ENCODE measurements around the gene UBTD2.

The UBTD2 gene

DNA sequence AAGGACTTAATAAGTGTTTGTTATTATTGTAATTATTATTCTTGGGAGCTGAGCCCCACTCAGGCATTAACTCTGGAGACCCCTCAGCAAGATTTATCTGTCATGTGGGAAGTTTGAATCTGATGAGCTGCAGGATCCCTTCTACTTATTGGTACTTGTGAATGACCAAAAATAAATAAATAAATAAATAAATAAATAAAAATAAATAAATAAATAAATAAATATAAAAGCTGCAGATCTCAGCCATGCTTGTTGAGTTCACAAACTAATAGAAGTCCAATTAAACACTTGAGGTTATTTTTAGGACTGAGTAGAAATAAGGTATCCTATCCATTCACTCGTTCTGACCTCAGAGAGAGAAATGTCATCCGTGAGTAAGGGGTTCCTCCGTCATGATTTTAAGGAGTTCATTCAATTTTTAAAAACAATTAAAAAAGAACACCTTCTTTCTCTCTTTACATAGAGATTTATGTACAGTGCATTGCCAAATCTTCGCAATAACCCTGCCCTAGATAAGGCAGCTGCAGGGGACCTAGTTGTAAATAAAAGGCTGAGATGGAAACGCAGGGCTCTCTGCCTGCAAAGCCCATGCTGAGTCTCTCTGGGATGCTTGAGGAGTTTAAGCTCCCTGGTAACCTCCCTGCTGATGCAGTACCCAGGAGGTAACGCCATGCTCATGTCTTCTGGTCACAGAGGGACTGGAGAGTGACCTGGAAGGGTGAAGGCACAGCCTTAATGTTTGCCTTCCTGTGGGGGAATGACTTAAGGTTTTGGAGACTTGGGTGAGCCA lies 88.4 kb downstream of the UBTD2 start:
- no peak for DNase-seq

DNA sequence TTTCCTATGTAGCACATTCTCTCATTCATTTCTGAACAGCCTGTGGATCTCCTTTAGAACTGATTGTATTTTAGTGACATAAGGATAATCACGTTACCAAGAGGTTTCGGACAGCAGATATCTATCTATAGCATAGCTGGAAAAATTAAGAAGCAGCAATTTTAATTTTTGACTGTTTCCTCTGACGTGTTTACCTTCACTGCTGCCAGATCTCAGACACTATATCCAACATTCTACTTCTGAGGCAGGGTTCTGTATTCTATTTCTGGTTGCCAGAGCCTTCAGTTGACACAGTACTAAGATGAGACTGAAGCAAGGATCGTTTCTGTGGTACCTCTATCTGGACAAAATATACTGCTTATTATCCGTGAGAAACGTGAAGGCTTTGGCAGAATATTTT lies 89.7 kb downstream of the UBTD2 start, which contains the start of gene EFCAB9:
Gene EFCAB9, plus strand, starts transcription at position 301 of the 400 bp plus-strand sequence. Its CDS starts 1 bp downstream, at position 302.
- no peak for DNase-seq

DNA sequence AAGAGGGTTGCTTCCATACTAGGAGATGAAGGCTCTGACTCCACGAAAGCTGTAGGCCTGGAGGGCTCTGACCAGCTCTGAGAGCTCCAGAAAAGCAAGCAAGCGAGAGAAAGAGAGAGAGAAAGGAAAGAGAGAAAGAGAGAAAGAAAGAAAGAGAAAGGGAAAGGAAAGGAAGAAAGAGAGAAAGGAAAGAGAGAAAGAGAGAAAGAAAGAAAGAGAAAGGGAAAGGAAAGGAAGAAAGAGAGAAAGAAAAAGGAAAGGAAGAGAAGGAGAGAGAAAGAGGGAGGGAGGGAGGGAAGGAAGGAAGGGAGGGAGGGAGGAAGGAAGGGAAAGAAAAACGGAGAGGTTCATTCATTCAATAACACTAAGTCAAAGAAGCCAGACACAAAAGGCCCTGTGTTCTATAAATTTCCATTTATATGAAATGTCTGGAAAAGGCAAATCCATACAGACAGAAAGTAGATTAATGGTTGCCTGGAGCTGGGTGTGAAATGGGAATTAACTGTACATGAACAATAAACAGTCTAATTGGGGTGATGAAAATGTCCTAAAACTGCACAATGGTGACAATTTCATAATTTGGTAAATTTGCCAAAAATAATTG lies 93.8 kb downstream of the UBTD2 start:
- DNase-seq: no peak

DNA sequence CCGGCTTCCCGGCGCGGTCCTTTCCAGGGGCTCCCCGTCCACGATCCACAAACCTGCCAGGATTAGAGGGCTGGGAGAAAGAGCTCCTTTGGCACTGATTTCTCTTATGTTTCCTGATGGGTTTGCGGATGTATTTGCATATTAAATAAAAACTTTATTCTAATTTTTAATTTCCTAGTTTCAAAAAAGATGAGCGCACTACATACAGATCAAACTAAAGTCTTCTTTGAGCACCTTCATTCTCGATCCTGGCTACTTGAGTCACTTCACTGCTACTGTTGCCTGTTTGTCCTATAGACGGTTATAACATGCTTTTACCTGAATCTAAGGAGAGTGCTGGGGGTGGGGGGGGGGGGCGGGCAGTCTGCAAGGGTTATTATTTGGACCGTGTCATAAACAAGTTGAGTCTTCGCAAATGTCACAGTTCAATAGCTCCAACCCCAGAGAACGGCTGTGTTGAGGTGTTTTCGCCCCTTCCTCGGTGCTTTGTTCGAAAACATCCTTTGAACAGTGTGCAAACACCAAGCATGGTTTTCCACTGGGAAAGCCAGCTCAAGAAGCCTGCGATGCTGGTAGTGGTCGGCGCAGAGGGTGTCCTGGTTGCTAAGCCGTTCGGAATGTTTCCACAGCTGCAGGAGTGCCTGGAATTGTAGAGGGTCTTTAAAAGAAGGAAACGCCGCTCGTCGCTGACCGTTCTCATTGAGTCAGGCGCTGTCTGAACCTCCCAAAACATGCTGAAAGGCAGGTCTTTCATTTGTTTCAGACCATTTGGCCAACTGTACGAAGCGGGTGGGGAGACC lies 94.5 kb downstream of the UBTD2 start:
- no peak for DNase-seq

DNA sequence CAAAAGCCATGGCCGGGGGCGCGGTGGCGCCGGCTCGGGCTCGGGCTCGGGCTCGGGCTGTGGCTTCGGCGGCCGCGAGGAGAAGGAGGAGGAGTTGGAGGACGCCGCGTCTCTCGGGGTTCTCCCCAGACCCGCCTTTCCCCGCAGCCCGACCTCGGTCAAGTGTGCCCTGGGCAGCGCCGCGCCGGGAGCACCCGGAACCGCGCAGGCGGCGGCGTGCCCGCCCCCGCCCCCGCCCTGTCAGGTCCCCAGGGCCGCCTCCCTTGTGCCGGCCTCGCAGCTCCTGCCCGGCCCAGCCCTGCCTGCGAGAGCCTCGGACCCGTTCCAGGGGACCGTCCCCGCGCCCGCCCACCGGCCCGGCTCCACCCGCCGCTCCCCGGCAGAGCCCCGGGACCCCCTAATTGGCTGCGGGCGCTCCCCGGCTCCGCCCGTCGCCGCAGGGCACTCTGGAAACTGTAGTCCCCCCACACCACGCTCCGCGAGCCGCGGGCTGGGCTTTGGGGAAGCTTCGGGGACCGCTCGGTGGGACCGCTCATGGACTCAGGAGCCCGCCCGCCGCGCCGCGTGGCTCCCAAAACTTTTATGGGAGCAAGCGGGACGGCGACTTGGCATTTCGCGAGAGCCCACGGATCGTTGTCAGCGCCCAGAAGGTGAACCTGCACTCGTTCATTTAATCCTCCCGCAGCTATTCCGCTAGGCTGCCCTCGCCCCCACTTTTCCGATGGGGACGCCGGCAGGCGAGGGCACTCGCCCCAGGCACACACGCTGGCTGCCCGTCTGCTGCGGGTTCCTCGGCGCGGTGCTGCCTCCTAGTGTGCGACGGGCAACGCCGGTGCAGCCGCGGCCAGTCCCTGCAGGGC lies 95.3 kb downstream of the UBTD2 start, which contains the start of gene STK10:
Gene STK10, minus strand, starts transcription at position 192 of the 860 bp plus-strand sequence. Its CDS starts 182 bp downstream, at position 10.
- DNase-seq: peak in 50 of 51 donors; percentile 51 to 95 (median 88)

DNA sequence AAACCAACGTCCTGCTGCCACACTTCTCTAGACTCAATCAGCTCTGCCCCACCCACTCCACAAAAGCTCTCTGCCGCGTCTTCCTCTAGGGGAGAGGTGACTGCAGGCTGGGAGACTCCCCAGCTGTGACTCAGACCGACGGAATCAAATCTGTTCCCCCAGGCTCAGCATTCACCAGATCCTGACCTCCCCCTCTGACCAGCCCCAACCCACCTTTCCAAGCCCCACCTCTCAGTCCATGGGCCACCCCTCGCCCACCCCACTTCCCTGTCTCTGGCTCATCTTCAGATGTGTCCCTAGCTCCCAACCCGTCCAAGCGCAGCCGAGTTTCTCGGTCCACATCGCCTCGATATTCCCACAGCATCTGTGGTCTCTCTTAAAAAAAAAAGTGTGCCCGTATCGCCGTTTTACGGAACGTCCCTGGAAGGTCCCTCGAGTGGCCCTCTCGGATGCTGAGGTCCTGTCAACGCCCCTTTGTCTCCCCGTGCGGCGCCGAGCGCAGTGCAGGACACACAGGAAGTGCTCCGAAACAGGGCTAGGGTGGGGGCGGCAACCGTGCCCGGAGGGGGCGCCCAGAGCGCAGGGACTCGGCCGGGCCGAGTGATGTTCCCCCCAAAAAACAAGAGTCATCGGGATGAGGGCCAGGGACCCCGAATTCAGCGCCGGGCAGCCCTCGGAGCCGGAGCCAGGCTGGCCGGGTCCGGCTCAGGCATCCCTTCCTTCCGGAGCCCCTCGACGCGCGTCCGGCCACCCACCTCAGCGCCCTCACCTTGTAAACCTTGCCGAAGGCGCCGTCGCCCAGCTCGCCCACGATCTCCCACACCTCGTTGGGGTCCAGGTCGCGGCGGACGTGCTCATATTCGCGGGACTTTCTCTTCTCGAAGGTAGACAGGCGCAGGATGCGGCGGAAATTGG lies 96.2 kb downstream of the UBTD2 start:
- peak in 11 of 51 donors; percentile 14 to 61 (median 33) for DNase-seq

DNA sequence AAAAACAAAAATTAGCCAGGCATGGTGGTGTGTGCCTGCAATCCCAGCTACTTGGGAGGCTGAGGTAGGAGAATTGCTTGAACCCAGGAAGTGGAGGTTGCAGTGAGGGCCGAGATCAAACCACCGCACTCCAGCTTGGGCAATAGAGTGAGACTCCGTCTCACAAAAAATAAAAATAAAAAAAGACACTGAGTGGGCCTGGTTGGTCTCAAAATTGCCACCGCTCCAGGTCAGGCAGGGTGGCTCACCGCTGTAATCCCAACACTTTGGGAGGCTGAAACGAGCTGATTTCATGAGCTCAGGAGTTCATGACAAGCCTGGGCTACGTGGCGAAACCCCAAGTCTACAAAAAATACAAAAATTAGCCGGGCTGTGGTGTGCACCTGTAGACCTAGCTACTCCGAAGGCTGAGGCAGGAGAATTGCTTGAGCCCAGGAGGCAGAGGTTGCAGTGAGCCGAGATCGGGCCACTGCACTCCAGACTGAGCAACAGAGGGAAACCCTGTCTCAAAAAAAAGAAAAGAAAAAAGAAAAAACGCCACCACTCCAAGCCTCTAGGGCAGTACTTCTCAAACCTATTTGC lies 97.4 kb downstream of the UBTD2 start:
- no peak for DNase-seq

DNA sequence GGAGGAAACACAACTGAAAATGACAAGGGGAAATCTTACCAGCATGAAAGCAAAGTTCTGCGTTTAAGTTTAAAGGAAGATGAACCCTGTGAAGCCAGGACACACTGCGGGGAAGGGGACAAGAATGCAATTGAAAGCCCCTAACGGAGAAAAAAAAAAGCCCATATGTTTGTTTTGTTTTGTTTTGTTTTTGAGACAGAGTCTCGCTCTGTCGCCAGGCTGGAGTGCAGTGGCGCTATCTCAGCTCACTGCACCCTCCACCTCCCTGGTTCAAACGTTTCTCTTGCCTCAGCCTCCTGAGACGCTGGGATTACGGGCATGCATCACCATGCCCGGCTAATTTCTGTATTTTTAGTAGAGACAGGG lies 98.5 kb downstream of the UBTD2 start:
- no peak for DNase-seq

DNA sequence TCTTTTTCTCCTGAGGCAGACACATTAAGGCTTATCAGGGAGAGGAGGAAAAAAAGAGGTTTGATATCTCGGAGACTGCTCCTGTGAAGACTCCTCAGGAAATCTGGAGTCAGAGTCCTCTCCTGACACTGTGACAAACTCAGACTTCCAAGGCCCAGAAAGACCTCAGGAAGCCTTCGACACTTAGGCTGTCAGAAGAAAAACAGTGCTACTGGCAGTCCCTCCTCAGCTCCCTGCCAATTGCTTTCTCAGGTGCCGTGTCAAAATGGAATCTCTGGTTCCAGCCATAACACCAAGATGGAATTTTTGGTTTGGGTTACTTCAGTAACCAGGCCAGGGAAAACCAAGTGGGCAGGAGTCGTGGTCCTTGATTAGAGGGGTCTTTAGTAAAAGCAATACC lies 99.7 kb downstream of the UBTD2 start:
- no peak for DNase-seq

DNA sequence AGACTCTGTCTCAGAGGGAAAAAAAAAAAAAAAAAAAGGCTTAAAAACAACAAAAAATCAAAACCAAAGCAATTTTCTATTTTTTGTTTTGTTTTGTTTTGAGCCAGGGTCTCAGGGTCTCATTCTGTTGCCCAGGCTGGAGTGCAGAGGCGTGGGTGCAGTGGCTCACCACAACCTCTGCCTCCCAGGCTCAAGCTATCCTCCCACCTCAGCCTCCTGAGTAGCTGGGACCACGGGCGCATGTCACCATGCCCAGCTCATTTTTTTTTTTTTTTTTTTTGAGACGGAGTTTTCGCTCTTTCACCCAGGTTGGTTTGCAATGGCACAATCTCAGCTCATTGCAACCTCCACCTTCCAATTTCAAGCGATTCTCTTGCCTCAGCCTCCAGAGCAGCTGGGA lies 101.3 kb downstream of the UBTD2 start:
- no peak for DNase-seq

DNA sequence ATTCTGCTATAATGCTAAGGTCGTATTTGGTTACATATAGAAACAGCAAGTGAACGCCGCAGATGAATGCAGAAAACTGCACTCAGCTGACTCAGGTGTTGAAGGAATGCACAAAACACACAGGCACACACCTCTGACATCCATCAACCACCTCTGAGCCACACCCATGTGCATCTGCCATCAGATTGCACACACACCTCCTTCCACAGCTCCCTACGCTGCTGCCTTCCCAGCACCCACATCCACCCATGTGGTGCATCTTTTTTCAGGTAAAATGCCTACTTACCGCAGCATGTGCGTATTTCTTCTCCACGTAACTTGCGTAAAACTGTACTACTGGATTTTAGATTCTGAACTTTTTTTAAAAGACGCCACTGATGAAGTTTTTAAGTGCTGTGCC lies 102.6 kb downstream of the UBTD2 start:
- DNase-seq: no peak

DNA sequence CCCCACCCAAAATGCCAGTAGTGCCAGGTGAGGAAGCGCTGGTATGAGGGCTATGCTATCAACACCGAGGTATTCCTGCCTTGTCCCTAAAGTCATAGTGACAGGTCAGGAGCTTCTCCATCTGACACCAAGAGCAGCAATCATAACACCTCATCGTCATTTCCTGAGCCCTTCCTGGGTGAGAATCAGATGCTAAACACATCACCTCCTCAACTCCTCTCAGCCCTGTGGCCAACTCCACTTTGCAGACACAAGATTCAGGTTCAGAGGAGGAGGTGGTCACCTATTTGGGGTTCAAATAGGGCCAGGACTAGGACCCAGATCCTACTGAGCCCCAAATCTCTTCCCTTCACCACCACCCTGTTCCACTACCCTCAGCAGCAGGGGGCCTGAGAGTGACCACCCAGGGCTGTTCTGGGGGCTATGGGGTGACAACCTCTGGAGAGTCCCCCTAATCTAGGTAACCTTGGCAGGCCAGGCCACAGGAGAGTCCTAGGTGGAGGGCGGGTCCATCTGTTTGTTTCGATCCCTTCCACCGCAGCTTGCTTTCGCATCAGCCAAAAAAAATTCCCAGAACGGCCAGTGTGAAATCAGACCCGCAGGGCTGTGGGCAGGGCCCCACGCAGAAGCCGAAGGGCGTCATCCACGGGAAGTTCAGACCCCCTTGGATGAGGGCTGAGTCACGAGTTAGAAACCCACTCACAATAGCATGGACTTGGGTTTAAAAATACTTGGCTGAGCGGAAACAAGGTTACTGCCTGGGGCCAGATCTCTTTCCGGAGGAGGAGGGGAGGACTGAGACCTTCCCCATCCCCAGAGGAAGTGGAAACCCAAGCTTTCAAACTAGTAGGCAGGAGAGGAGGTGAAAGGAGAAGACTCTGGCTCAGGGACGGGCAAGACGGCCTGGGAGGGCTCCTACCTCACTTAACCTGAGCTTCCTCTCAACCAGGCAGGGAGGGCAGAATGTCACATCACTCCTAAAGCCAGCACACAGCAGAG lies 104.3 kb downstream of the UBTD2 start:
- DNase-seq: peak in 4 of 51 donors; percentile 10 to 18 (median 15)

DNA sequence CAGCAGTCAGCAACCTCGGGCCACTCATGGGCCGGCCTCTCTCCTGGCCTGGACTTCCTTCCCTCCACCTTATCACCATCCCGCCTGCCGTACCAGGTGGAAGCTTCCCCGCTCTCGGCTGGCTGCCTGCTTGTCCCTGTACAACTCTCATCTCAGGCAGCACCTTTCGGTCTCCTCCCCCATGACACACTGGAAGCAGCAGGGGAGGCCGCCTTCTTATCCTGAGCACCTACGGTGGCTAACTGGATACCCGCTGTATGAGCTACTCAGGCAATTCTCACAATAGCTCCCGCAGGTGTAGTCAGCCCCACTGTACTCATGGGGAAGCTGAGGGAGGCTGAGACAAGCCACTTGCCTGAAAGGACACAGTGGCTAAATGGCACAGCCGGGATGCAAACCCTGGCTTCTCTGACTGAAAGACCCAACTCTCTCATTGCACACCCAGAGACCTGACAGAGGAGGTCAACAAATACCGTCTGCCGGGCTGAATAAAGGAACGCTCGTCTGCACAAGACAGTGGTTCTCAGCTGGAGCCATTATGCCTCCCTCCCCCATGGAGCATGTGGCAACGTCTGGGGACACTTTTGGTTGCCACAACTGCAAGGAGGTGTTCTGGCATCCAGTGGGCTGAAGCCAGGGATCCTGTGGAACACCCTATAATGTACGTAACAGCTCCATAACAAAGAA lies 105.1 kb downstream of the UBTD2 start:
- DNase-seq: no peak

DNA sequence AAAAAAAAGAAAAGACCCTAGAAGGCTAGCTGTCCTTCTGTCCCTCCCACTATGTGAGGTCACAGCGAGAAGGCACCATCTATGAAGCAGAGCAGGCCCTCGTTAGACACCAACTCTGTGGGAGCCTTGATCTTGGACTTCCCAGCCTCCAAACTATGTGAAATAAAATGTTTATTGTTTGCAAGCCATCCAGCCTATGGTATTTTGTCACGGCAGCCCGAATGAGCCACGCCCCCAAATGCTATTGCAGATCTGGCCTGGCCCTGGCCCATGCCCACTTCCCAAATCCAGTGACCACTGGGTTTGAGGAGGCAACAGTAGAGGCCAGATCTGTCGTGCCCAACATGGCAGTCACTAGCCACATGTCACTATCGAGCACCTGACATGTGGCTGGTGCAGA lies 106.4 kb downstream of the UBTD2 start:
- DNase-seq: no peak

DNA sequence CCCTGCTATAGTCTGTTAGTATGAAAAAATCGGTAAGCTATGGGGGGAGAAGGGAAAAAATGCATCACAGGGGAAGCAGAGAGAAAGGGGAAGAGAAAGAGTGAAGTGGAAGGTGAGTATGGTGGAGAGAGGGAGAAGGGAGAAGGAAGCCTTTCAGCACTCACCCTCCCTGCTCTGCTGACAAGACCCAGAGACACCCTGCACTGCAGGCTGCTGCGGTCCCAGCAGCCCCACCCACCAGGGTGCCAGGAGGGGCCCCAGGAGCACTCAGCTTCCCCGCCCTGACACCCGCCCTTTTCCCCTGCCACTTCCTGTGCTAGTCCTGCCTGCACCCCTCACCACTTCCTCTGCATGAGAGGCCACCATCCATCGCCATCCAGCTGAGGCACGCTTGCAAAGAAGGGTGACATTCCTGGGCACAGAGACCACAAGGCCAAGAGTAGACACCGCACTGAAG lies 108.3 kb downstream of the UBTD2 start:
- peak in 11 of 51 donors; percentile 8 to 37 (median 18) for DNase-seq

DNA sequence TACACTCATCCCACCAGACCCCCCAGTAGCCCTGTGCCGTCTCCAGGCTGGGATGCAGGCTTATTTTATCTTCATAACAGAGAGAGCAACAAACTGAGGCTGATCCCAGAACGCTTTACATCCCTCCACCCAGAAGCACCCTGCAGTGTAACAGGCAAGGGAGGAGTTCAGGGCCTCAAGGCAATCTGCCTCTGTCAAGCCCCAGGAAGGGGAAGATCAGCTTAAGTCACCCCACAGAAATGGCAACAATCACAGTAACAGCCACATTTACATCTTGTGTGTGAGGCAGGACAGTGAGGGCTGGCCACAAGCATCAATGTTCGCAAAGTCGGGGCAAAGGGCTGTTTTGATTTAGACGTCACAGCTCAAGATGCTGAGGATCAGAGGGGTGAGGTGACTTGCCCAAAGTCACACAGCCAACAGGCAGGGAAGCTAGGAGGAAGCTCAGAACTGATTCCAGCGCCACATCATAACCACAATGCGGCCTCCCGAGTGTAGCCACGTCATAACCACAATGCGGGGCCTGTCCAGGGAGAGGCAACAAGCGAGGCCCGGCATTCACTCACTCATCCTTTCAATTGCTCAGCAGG lies 109.9 kb downstream of the UBTD2 start:
- no peak for DNase-seq

DNA sequence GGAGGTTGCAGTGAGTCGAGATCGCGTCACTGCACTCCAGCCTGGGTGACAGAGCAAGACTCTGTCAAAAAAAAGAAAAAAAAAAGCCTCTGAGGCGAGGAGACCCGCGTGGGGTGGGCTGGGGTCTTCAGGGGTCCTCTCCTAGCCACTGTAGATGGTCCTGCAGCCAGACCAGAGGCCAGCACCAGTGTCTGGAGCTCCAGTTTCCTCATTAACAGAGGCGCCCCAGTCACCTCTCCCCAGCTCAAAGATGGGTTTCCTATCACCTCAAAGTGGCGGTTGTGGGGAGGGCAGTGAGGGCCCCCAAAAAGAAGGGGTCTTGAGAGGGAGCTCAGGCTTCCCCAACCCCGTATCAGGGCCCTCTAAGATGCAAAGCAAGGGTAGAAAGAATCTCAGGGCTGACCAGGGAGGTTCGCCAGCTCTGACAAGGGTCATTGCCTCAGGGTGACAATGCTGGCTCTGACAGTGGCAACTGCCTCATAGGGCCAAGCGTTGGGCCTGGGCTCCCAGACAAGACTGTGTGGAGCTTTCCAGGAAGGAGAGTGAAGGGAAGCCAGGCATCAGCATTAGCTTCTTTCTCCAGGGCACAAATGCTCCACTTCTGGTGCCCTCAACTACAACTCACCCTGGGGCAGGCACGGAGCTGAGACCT lies 110.5 kb downstream of the UBTD2 start:
- DNase-seq: peak in 34 of 51 donors; percentile 11 to 84 (median 53)

All from hypothalamus (tissue), 51 donors.